Spleen (tissue), 11 donors: ENCODE measurements around the gene S1PR2. TPM values are rescaled to one million over a fixed set of nuclear protein-coding genes. Genes with fewer than 3 reads are reported as not detected.

Experiments
- DNase-seq: peaks from one replicate; pipeline ENCODE4 v3.0.0-alpha.2; 2020
- H3K27ac ChIP-seq, 8 donors: fragments of 200-600 bp; sonication (generic) in 7 of 8; 1 replicate in 4 of 8; 2 replicates in 4 of 8; pipeline versions ENCODE4 v1.5.0 to v1.8.0; 2016 to 2021; ENCODE audit warnings: inconsistent platforms in 4 of 8, mild to moderate bottlenecking in 4 of 8, moderate library complexity in 1 of 8
- H3K27me3 ChIP-seq, 7 donors: fragments of 200-600 bp; sonication (generic) in 6 of 7; replicated peaks in 1 of 7; 1 replicate in 4 of 7; 2 replicates in 3 of 7; pipeline versions ENCODE4 v1.5.0 to v1.8.0; 2016 to 2021; ENCODE audit warnings: inconsistent platforms in 3 of 7, mild to moderate bottlenecking in 1 of 7
- H3K36me3 ChIP-seq, 6 donors: fragments of 200-600 bp; sonication (generic) in 5 of 6; 1 replicate in 4 of 6; 2 replicates in 2 of 6; pipeline versions ENCODE4 v1.5.0 to v1.8.0; 2016 to 2021; ENCODE audit warnings: inconsistent platforms in 2 of 6
- H3K4me1 ChIP-seq, 6 donors: fragments of 200-600 bp; sonication (generic) in 5 of 6; 1 replicate in 3 of 6; 2 replicates in 3 of 6; pipeline versions ENCODE4 v1.5.0 to v1.8.0; 2016 to 2021; ENCODE audit warnings: inconsistent platforms in 3 of 6
- H3K4me3 ChIP-seq, 8 donors: fragments of 200-600 bp; sonication (generic) in 7 of 8; 1 replicate in 4 of 8; 2 replicates in 4 of 8; pipeline versions ENCODE4 v1.5.0 to v1.8.0; 2016 to 2021; ENCODE audit warnings: inconsistent platforms in 4 of 8, mild to moderate bottlenecking in 4 of 8, moderate library complexity in 2 of 8
- H3K9me3 ChIP-seq, 8 donors: fragments of 200-600 bp; sonication (generic) in 7 of 8; 1 replicate in 4 of 8; 2 replicates in 4 of 8; pipeline versions ENCODE4 v1.5.0 to v1.8.0; 2016 to 2021; ENCODE audit warnings: inconsistent platforms in 4 of 8
- CTCF ChIP-seq, 11 experiments: fragments of 200-600 bp in 7 of 11; fragments of 450-650 bp in 4 of 11; sonication (generic) in 4 of 11; IDR thresholded peaks in 8 of 11; conservative IDR thresholded peaks in 3 of 11; 1 replicate in 7 of 11; 2 replicates in 4 of 11; pipeline versions ENCODE4 v1.4.0 to v1.8.0; 2016 to 2021; ENCODE audit warnings: antibody characterized with exemption in 11 of 11, inconsistent platforms in 4 of 11, mild to moderate bottlenecking in 1 of 11
- POLR2A ChIP-seq, 3 donors: fragments of 450-650 bp; IDR thresholded peaks; one replicate each; pipeline ENCODE4 v1.5.1; 2017; ENCODE audit warnings: antibody characterized with exemption in 3 of 3, mild to moderate bottlenecking in 1 of 3
- POLR2AphosphoS5 ChIP-seq, 3 donors: sonication (generic); formaldehyde crosslinking; IDR thresholded peaks; one replicate each; pipeline ENCODE4 v1.5.1; 2017; ENCODE audit warnings: antibody characterized with exemption in 3 of 3
- WGBS, 5 donors: extraction: QIAGEN DNeasy Blood & Tissue Kit in 3 of 5; methylation state at CpG; one replicate each; pipeline versions ENCODE4 v1.1.5 to v1.1.7; 2013 to 2018; 5-methylcytosine and 5-hydroxymethylcytosine counted together
- intact Hi-C: fragments of 100-400 bp; cut with DNase I; formaldehyde crosslinking; loops from one replicate; pipeline ENCODE4 v1.15.0; 2023; ENCODE audit warnings: low total_unique reads
- polyA plus RNA-seq, 3 donors: library from polyadenylated mRNA; stranded (reverse); fragments of 200-250 nt; gene quantifications; one replicate each; pipeline ENCODE4 v1.2.1, GENCODE V29; 2013
- total RNA-seq, 7 donors: library from RNA; depleted of rRNA in 3 of 7; stranded (reverse); fragments of >200 nt in 3 of 7; fragmentation: NEBNext Ultra II Directional in 4 of 7; extraction: Animal tissue kit (Norgen Biotek cat#: 25700) in 4 of 7; gene quantifications; one replicate each; pipeline versions ENCODE4 v1.1.0 to v1.2.1, GENCODE V29; 2016 to 2021
- donor health status: healthy with polysubstance abuse.
- donor health status: DM: no; HTN: no; CAD: no; lungs with moderate emphysema.
- donor health status: DM: no; HTN: no; CAD: no.
- donor health status: Bipolar disorder and iron deficiency.
- donor health status: healthy.
- donor health status: DM: no; HTN: no; CAD: no.
- donor health status: DM: yes; HTN: yes; CAD: no.

S1PR2 gene
- total and polyA plus RNA-seq, 10 donors = 1.4 to 6.1 (median 3.5) TPM

GRCh38 chr19:10233946-10234345, 2.8 kb upstream of the S1PR2 start:
- Histone ChIP-seq H3K4me3 (no peak overlapping the region), H3K27ac (no peak overlapping the region), H3K36me3 (no peaks in the 10 kb centered on the region), H3K4me1 (peaks cover 20 to 74% (median 44%) of the 10 kb centered on the region in 6 donors), H3K27me3 (peaks cover 0 to 18% (median 0%) of the 10 kb centered on the region in 7 donors), H3K9me3 (no peaks in the 10 kb centered on the region)
- no peak for DNase-seq
- intact Hi-C loops = no loop called here
- no peak for TF ChIP-seq POLR2AphosphoS5 (IDR thresholded peaks at IDR 0.05)
- TF ChIP-seq CTCF (IDR thresholded peaks at IDR 0.05 in 8 of 11, conservative IDR thresholded peaks at IDR 0.05 in 3 of 11) = no peak
- no peak for TF ChIP-seq POLR2A (IDR thresholded peaks at IDR 0.05)
- 65 to 85% (median 77%) methylated on average over 4 of the region's 4 CpGs for WGBS, 5 donors

- intact Hi-C loops = no loop called here
- 74 to 84% (median 77%) methylated on average over 8 of the region's 8 CpGs for WGBS, 5 donors
- Histone ChIP-seq H3K4me1 (peaks cover 20 to 69% (median 42%) of the 10 kb centered on the region in 6 donors), H3K9me3 (no peaks in the 10 kb centered on the region), H3K4me3 (peak overlapping the region; percentile 74 to 94 (median 84)), H3K27ac (peak overlapping the region in 7 of 8 donors; percentile 76 to 89 (median 85)), H3K27me3 (peaks cover 0 to 18% (median 0%) of the 10 kb centered on the region in 7 donors), H3K36me3 (no peaks in the 10 kb centered on the region)
- DNase-seq = no peak
- TF ChIP-seq POLR2A (IDR thresholded peaks at IDR 0.05) (no peak), CTCF (IDR thresholded peaks at IDR 0.05 in 8 of 11, conservative IDR thresholded peaks at IDR 0.05 in 3 of 11) (no peak), POLR2AphosphoS5 (IDR thresholded peaks at IDR 0.05) (no peak)
Observed at GRCh38 chr19:10231612-10232228, 589 bp upstream of the S1PR2 start.

- Histone ChIP-seq H3K4me3 (peak overlapping the region; percentile 74 to 94 (median 84)), H3K9me3 (no peaks in the 10 kb centered on the region), H3K27ac (peak overlapping the region; percentile 70 to 89 (median 84)), H3K27me3 (peaks cover 0 to 18% (median 0%) of the 10 kb centered on the region in 7 donors), H3K4me1 (peaks cover 10 to 55% (median 29%) of the 10 kb centered on the region in 6 donors), H3K36me3 (no peaks in the 10 kb centered on the region)
- no peak for TF ChIP-seq CTCF (IDR thresholded peaks at IDR 0.05 in 8 of 11, conservative IDR thresholded peaks at IDR 0.05 in 3 of 11)
- peak in 1 of 3 donors; percentile 4 for TF ChIP-seq POLR2AphosphoS5 (IDR thresholded peaks at IDR 0.05)
- TF ChIP-seq POLR2A (IDR thresholded peaks at IDR 0.05) = no peak
- WGBS, 5 donors = 0 to 1% (median 1%) methylated on average over 31 to 70 of the region's 70 CpGs
- peak; percentile 83 for DNase-seq
- intact Hi-C loops = no loop called here
Observed at GRCh38 chr19:10230173-10230860, 814 bp downstream of the S1PR2 start.

GRCh38 chr19:10228920-10229319, 2.2 kb downstream of the S1PR2 start:
- peaks cover 0 to 18% (median 0%) of the 10 kb centered on the region in 7 donors for H3K27me3 ChIP-seq
- peak overlapping the region in 1 of 8 donors; percentile 7 for H3K27ac ChIP-seq
- DNase-seq = no peak
- intact Hi-C loops = no loop called here
- H3K36me3 ChIP-seq = peaks cover 0 to 9% (median 5%) of the 10 kb centered on the region in 6 donors
- WGBS, 5 donors = 21 to 55% (median 33%) methylated on average over 2 of the region's 2 CpGs
- TF ChIP-seq POLR2AphosphoS5 (IDR thresholded peaks at IDR 0.05) = no peak
- peak; percentile 36 to 80 (median 70) for TF ChIP-seq CTCF (IDR thresholded peaks at IDR 0.05 in 8 of 11, conservative IDR thresholded peaks at IDR 0.05 in 3 of 11)
- no peak for TF ChIP-seq POLR2A (IDR thresholded peaks at IDR 0.05)
- no peak overlapping the region for H3K4me3 ChIP-seq
- peaks cover 9 to 45% (median 26%) of the 10 kb centered on the region in 6 donors for H3K4me1 ChIP-seq
- no peaks in the 10 kb centered on the region for H3K9me3 ChIP-seq
